ENCODE data around the gene TSPAN11.

The TSPAN11 gene

DNA sequence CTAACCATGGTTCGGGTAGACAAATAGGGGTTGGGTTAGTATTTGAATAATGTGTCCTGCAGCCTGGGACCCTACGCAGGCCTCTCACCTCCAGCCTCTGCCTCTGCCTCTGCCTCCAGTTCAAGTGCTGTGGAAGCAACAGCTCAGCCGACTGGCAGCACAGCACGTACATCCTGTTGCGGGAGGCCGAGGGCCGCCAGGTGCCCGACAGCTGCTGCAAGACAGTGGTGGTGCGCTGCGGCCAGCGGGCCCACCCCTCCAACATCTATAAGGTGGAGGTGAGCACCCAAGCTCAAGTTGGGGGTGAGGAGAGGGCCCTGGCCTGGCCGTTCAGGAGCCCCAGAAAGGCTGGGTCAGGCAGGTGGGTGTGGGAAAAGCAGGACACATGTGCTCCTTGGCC, 55.9 kb downstream of the TSPAN11 start:
- no peak for DNase-seq

DNA sequence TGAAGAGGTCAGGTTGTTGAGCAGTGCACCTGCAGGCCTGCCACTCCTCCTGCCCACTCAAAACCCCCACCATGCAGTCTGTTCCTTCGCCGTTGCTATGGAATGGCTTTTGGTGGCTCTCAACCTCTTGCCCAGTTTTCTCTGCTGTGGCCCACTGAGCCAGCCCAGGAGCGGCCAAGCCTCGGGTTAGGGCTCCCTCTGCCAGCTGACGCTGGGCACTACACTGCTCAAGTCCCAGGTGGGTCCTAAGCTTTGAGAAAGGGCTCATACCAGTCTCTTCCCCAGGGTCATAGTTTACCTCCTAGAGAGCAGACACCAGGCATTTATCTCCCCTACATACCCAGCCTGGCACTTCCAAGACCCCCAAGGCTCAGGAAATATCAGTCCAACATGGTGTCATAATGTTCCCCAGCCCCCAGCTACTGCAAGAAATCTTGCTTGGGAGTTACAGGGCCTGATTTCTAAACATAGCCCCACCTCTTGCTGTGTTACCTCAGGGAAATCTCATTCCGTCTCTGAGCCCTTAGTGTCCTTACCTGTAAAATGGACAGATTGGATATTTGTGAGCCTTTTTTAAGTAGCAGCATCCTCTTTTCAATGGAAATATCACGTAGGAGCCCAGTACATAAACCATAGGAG, 59.4 kb downstream of the TSPAN11 start:
- peak; percentile 45 for DNase-seq

DNA sequence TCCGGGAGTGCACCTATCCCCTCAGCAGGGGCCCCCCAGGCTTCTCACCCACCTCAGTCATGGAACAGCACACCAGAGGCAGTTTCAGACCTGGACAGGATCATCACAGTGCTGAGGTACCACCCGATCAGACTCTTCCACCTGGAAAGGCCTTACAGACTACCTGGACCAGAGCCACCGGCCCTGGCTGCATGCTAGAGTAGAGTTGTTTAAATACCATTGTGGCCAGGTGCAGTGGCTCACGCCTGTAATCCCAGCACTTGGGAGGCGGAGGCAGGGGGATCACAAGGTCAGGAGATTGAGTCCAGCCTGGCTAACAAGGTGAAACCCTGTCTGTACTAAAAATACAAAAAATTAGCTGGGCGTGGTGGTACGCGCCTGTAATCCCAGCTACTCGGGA, 61.5 kb downstream of the TSPAN11 start:
- no peak for DNase-seq

DNA sequence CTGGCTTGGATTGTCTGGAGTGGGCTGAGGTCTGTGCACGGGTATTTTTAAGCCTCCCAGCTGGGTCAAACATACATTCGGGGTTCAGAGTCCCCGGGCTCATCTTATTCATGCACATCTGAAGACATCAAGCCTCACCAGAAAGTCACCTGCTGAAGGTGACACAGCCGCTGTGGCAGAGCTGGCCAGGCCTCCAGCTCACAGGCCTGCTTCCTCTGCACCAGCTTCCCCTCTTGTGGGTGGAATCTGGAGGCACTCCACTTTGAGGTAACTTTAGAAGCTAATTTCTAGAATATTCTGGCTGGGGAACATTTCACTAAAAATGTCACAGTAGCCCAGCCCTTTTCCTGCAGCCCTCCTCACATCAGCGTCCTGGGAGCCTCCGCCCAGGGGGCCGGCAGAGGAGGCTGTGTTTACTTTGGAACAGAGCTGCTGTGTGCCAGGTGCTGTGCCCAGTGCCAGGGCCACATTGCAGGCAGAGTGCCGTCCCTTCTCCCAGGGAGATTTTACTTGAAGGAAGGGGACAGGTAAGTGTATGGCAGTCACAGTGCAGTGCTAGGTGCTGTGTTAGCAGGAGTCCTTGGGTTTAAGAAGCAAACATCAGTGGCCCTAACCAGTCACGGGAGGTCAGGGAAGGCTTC, 62.2 kb downstream of the TSPAN11 start:
- no peak for DNase-seq

DNA sequence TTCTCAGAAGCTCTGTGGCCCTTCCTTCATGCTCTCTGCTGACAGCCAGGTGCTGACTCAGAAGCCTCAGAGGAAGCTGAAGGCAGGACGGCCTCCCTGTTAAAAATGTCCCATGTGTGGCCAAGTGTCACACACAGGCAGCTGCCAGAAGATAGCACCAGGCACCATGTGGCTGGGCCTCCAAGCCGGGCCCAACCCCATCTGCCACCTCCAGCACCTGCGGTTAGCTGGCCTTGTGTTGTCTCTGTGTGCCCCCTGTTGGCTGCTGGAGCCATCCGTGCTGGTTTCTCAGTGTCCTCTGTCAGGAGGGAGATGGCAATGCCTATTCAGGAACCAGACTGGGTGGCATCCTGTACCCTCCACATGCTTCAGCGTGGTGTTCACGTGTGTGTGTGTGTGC, 63.2 kb downstream of the TSPAN11 start:
- DNase-seq, result peak; percentile 28

DNA sequence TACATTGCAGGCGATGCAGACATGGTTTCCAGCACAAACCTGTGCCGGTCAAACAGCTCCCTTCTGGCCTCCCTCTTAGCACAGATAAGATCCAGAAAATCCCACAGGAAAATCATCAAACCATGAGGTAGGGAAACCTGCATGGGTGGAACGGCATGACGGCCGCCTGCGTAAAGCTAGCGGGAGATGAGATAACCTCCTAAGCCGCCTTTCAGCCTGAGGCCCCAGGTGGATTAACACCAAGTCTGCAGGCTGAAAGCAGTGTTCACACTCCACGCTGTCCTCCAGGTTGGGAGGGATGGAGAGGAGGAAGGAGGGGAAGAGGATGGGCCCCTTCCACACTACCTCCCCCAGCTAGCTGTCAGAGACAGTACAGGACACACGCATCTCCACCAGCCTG, 63.8 kb downstream of the TSPAN11 start:
- DNase-seq, result no peak

DNA sequence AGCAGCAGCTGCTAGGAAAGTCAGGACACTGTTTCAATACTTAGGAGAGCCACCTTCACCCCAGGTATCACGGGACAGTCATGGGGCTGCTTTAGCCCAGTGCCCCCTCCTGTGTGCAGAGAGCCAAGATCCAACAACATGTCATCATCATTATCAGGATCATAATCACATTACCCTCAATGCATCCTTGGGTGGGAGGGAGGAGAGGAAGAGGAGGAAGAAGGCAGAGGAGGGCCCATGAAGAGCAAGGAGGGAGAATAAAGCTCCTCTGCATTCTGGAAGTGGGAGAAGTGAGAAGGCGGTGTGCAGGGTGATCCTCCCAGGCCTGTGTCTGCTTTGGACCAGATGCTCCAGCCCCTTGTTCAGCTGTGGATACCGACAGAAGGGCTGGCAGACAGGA, 64.2 kb downstream of the TSPAN11 start:
- DNase-seq, result no peak

DNA sequence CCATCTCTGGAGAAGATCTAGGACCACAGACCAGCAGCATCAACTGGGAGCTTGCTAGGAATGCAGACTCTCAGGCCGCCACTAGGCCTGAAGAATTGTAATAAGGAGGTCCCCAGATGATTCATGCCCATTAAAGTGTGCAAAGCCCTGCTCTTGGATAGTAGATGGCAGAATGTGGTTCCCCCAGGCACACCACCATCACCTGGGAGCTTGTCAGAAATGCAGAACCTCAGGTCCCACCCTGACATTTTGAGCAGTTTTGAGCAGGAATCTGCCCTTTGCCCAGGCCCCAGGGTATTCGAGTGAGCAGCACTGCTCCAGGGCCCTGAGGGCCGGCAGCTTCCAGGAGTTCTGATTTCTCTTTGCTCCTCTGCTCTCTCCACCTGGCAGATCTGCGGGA, 64.9 kb downstream of the TSPAN11 start:
- DNase-seq, result no peak

DNA sequence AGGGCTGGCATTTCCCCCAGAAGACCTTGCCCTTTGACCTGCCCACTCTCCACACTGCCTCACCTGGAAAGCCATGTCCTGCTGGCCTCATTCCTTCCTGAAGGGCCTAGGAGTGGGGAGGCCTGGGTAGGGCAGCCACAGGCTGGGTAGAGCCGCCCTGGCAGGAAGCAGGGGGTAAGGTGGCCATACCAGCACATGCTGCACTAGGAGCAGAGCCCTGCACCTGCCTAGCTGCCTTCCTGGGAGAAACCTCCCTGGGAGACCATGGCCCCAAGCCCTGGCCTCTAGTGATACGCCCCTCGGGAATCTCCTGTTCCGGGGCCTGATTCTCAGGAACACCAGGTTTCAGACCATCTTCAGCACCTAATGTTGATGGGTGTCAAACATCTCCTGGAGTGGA, 65.8 kb downstream of the TSPAN11 start:
- no peak for DNase-seq

DNA sequence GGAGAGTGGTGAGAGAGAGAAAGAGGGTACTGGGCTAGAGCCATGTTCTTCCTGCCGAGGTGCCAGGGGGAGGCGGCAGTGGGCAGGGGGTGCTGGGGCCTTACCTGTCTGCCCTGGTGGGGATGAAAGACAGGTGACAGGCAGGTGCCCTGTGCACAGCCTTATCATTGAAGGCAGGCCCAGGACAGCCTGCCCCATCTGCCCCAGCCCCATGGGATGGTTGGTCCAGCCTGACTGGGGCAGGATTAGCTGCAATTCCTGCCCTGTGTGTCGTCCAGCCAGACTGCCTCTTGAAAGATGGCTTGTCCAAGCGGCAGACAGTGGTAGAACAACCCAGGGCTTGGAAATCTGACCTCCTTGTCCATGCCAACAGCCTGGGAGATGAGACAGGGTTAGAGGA, 67.2 kb downstream of the TSPAN11 start:
- no peak for DNase-seq

DNA sequence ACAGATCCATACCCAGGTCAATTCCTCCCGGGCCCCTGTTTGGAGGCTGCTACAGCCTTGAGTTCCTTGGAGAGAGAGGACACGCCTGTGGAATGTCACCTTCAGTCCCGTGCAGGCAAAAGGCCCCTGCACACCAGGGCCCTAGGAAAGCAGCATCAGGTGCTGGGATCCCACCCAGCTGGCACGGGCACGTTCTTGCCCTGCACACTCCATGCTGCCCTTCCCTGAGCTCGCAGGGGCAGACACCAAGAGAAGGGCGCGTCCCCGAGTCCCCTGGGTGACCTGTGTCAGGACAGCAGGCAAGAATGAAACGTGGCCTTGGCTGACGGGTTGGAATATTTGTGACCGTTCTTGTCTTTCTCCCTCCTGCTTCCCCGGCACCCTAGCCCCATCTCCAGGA, 67.7 kb downstream of the TSPAN11 start:
- DNase-seq, result no peak

DNA sequence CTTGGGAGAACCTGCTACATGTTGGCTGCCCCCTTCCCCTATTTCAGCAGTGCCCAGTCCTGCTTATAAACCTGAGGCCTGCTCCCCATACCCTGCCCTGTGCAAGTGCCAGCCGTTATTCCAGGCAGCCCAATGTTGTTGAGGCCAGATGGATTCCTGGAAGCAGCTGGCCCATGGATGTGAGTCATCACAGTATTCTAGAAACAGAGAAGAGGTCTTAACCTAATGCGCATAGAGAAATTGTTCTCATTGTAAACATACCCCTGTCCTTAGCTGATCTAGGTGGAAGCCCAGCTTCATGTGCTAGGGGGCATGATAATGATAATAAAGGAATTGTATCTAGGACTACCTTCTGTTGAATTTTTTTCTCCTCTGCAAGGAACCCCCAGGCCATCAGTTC, 69.7 kb downstream of the TSPAN11 start:
- DNase-seq, result no peak

DNA sequence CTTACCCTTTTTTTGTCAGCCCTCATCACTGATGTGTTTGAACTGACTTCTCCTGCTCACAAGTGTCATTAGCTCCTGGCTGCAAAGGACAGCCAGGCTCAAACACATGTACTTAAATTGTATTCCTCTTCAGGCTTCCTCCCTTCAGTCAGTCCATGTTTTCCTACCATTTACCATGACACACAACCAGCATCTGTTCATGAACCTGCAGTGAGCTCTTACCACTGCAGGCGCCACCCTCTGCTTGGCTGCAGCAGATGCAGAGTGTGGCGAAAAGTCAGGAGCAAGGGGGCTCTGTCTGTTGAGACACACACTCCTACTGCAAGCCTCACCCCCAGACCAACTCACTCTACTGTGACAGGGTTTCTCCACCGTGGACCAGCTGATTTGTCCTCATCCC, 70.2 kb downstream of the TSPAN11 start:
- DNase-seq, result no peak

DNA sequence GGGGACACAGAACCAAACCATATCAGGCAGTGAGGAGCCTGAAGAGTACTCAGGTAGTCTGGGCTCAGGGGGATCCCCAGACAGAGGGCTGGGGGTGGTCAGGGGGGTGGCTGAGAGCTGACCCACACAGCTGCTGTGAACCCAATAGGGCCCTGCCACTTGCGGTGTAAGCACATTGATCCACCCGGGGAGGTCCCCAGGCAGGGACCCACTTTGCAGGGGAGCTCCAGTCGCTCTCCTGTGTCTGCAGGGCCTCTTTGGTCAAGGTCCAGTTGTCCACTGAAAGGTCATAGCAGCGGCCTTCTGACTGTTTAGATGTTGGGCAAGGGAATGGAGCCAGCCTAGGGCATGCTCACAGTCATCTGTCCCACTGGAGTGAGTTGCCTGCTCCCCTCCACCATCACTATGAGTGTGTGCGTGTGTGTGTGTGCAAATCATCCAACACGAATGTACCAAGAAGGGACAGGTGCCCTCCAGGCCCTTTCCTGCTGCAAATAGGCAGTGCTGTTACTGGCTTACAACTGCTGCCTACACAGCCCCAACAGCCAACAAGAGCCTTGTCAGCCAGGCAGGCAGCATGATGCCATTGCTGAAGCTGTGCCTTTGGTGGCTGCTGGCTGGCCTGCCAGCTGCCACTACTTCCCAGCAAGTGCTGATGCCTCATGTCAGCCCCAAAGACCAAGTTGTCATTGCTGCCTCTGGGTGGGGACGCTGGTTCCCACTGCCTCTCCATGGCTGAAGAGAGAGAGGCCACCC, 71.3 kb downstream of the TSPAN11 start:
- no peak for DNase-seq

DNA sequence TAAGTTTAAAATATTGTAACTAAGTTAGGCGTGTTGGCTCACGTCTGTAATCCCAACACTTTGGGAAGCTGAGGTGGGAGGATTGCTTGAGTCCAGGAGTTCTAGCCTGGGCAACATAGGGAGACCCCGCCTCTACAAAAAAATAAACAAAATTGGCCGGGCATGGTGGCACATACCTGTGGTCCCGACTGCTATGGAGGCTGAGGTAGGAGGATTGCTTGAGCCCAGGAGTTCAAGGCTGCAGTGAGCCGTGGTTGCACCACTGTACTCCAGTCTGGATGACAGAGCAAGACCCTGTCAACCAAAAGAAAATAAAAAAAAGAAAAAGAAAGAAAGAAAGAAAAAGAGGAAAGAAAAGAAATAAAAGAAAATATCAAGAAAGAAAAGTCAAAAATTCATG, 72.5 kb downstream of the TSPAN11 start:
- DNase-seq, result no peak

DNA sequence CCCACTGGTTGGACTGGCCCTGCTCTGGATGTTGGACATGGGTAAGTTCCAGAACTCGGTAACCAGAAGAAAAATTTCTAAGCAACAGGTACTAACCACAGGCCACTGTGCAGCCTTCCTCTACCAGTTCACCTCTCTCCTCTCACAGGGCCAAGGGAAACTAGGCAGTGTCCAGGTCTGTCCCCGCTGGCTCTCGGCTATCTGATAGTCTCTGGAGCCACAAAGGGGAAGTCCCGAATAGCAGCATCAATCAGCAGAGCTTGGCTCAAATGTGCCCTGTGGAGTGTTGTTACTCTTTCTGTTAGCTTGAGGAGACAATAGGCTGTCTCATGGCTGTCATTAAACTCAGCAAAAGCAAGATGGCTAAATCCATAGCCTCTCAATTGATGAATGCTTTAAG, 73.2 kb downstream of the TSPAN11 start:
- no peak for DNase-seq

DNA sequence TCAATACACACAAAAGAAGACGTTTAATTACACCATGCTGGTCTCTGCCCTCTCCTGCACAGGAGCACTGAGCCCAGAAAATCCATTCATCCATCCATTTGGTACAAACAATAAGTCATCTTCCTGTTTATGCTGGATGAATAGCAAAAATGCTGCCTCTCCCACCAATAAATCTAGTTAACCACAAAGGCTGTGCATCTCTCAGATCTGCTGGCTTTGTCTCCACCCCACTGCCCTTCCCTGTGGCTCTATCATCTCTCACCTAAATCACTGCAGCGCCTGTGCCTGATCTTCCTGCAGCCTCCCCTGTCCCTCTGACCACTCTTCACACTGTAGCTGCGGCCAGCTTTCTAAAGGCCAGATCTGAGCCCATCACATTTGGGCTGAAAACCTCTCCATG, 74.2 kb downstream of the TSPAN11 start:
- no peak for DNase-seq

DNA sequence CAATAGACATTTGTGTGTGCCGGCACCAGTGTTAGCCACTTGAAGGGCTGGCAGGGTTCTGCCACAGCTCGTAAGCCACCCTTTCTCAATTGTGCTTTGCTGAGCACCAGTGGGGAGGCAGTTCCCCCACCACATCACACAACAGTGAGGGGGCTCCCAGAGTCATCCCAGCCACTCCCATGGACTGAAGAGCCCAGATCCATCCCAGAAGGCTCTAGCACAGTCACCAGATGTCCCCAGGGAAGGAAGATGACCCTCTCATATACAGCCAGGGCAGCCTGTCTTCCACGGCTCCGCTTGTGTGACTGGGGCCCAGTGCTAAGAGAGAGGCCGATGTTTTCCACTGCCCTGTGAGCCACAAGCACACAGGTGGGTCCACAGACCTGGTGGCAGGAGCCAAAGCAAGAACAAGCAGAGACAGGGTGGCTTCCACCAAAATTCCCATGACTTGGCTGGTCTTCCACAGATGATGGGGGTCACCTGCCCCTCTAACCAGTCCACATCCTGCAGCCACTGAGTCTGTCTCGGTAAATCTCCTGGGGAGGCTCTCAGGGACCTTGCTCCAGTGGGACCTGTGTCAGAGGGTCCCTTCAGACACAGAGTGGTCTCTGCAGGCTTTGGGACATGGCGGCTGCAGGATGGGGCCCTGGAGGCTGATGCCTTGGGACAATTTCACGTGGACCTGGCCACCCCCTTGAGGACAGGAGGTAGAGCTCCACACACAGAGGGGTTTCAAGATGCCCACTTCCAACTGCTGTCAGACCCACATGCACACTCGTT, 75.2 kb downstream of the TSPAN11 start:
- DNase-seq, result no peak

DNA sequence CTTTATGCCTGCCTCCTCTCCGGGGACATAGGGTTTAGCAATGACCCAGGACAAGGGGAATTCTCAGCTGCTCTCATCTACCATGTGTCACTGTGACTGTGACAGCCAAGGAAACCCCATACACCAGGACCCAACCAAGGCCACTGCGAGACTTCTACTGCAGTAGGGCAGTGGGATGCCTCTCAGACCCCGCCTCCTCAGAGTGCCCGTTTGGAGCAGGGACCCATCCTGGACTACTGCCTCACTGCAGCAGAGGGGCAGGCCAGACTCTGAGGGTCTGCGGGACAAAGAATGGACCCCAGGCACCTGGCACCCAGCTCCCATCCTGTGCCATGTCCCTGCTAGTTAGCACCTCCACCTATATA, 75.8 kb downstream of the TSPAN11 start:
- no peak for DNase-seq

DNA sequence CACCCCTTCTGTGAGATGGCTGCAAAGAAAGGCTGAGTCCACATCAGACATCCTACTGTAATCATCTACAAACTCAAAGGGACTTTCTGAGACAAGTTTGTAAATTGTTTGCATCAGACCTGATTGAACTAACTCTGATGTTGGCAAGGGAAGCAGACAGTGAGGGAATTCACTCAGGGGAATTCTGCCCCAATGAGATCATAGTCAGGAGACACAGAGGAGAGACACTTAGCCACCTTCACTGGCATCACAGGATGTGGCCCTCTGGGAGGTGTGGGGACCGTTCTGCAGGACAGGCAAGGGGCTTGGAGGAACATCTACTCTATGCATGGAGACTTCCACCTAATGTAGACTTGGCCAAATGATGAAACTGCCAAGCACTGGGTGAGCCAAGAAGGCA, 76.5 kb downstream of the TSPAN11 start:
- no peak for DNase-seq

DNA sequence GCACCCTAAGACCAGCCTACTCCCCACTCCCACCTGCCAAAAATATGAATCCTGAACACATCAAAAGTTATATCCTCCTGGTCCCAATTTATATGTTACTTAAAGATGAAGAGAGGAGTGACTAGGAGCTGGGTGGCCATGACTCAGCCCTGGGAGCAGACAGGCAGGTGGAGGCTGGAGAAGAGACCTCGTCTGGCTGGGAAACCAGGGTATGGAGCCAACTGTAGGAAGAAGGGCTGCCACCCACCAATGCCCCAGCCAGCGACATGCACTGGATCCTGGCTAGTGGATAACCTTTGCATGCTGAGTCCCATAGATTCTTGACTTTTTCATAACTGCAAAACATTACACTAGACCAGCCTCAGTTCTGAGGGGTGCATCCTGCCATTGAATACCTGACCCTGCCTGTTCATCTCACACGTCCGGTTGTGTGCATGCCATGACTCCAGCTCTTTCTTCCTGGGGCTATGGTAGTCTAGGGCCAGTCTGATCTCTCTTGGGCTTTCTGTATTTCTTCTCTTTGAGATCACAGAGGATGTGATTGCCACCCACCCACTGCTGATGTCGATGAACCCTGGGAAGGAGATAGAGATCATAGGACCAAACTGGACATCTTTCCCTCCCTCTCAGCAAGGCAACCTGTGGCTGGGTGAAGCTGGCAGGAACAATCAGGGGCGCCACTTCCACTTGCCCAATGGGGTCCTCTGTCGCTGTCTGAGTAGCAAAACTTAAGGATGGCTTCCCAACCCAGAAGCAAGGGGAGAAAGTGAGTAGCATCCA, 77.5 kb downstream of the TSPAN11 start:
- no peak for DNase-seq

DNA sequence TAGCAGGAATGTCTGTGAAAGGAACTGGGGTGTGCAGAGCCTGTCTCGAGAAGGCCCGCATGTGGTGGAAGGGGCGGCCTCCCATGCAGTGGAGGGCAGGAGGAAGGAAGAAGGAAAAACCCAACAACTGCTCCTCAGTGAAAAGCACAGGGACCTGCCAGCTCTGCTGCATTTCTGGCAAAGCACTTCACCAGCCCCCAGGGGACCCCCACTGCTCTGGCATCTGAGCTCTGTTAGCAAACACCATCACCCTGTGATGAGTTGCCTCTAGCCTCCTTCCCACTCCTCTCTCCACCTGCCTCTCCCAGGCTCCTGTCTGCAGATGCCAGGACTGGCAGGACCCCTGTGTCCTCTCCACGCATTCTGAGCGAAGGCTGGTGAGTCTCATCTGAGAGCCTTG, 78.1 kb downstream of the TSPAN11 start:
- no peak for DNase-seq
